MM.1S (cell line): ENCODE results near the gene CASZ1.

Source experiments
- CTCF ChIP-seq: fragments of 300-600 bp; sonication (generic); IDR thresholded peaks from 2 replicates; pipeline ENCODE4 v1.5.1; 2016; ENCODE audit warnings: antibody characterized with exemption, low read length, mixed read lengths
- EZH2 ChIP-seq: fragments of 300-600 bp; sonication (generic); optimal IDR thresholded peaks from 2 replicates; pipeline ENCODE3; 2017; ENCODE audit warnings: low read depth, mild to moderate bottlenecking, antibody characterized with exemption, low read length, mixed read lengths
- EZH2phosphoT487 ChIP-seq: fragments of 300-600 bp; sonication (generic); IDR thresholded peaks from 2 replicates; pipeline ENCODE4 v1.6.1; 2018; ENCODE audit warnings: antibody characterized with exemption, low read length

- no peak for TF ChIP-seq CTCF
- no peak for TF ChIP-seq EZH2phosphoT487
- no peak for TF ChIP-seq EZH2
Measured at GRCh38 chr1:10764296-10764798, 32.1 kb downstream of the CASZ1 start.
